Caco-2 (cell line): ENCODE results near the gene CACTIN. TPM values are rescaled to one million over a fixed set of nuclear protein-coding genes. Genes with fewer than 3 reads are reported as not detected.
"Not testable (repeated sequence)": the region's sequence is repeated elsewhere in the genome, so short reads cannot be mapped to it uniquely, and the experiment has no call there.

Source experiments
- BruUV-seq: library from RNA; stranded (reverse); fragments of 400-500 nt; replicated peaks from 2 replicates; lab custom pipeline; 2021; lab: Mats Ljungman, UMichigan
- CTCF ChIA-PET: fragments of 300-600 bp; sonication (Branson Sonifier 250); formaldehyde crosslinking; loops from one replicate; lab custom pipeline; 2022; ENCODE audit warnings: antibody characterized with exemption; lab: Charles Lee
- POLR2A ChIA-PET: fragments of 300-600 bp; sonication (Branson Sonifier 250); formaldehyde crosslinking; loops from one replicate; lab custom pipeline; 2022; ENCODE audit warnings: antibody characterized with exemption; lab: Charles Lee
- DNase-seq, 2 experiments: peaks; one replicate each; pipeline versions ENCODE4 v3.0.0 to v3.0.0-alpha.2; 2020 to 2022
- H3K27me3 ChIP-seq: replicated peaks from 2 replicates; pipeline ENCODE4 v1.6.0; 2011; ENCODE audit warnings: low read length; ENCODE audit not compliant: control insufficient read depth, insufficient read depth
- H3K36me3 ChIP-seq: 2 replicates; pipeline ENCODE4 v1.5.1; 2011; ENCODE audit warnings: low read length; ENCODE audit not compliant: control insufficient read depth, insufficient read depth
- H3K4me1 ChIP-seq: fragments of 250-450 bp; sonication (Bioruptor Pico); 2 replicates; pipeline ENCODE4 v1.5.1; 2020; ENCODE audit warnings: mild to moderate bottlenecking
- H3K4me3 ChIP-seq: 2 replicates; pipeline ENCODE4 v1.5.1; 2011; ENCODE audit warnings: low read depth, mild to moderate bottlenecking, control low read depth, low read length
- H3K9me3 ChIP-seq: fragments of 250-450 bp; sonication (Bioruptor Pico); 2 replicates; pipeline ENCODE4 v1.5.1; 2020; ENCODE audit warnings: mild to moderate bottlenecking, moderate library complexity
- H3K27ac Mint-ChIP-seq: one replicate; pipeline ENCODE4 v1.8.0; 2022; ENCODE audit warnings: mixed read lengths; ENCODE audit not compliant: unreplicated experiment
- H3K27me3 Mint-ChIP-seq: one replicate; pipeline ENCODE4 v1.8.0; 2022; ENCODE audit warnings: mixed read lengths; ENCODE audit not compliant: insufficient read depth, unreplicated experiment
- H3K36me3 Mint-ChIP-seq: one replicate; pipeline ENCODE4 v1.8.0; 2022; ENCODE audit warnings: mild to moderate bottlenecking, mixed read lengths; ENCODE audit not compliant: insufficient read depth, unreplicated experiment
- H3K4me1 Mint-ChIP-seq: one replicate; pipeline ENCODE4 v1.8.0; 2022; ENCODE audit warnings: low read depth, mixed read lengths; ENCODE audit not compliant: unreplicated experiment
- H3K4me3 Mint-ChIP-seq: one replicate; pipeline ENCODE4 v1.8.0; 2022; ENCODE audit warnings: mild to moderate bottlenecking, moderate library complexity, mixed read lengths; ENCODE audit not compliant: unreplicated experiment
- H3K9me3 Mint-ChIP-seq: one replicate; pipeline ENCODE4 v1.8.0; 2022; ENCODE audit warnings: mixed read lengths; ENCODE audit not compliant: unreplicated experiment
- intact Hi-C: fragments of 100-400 bp; cut with micrococcal nuclease; formaldehyde crosslinking; loops from one replicate; pipeline ENCODE4 v1.10.0; 2022; ENCODE audit not compliant: unreplicated experiment
- total RNA-seq: library from RNA; stranded (reverse); gene quantifications from 2 replicates; pipeline ENCODE4 v1.2.3, GENCODE V29; 2022
- TF ChIP-seq, protein P1 (sequence below), 2 experiments: fragments of 200-600 bp in 1 of 2; IDR thresholded peaks; 1 replicate in 1 of 2; 2 replicates in 1 of 2; pipeline versions ENCODE4 v1.5.1 to v1.8.0; 2011 to 2022; ENCODE audit warnings: antibody characterized with exemption in 1 of 2, control low read depth in 1 of 2, inconsistent platforms in 1 of 2, low read depth in 1 of 2, low read length in 1 of 2, mild to moderate bottlenecking in 1 of 2, moderate library complexity in 1 of 2; ENCODE audit not compliant: insufficient read depth in 1 of 2, severe bottlenecking in 1 of 2, unreplicated experiment in 1 of 2

The CACTIN gene
- total RNA-seq, 1 experiment from 2014 or later, result 33.9 TPM

DNA sequence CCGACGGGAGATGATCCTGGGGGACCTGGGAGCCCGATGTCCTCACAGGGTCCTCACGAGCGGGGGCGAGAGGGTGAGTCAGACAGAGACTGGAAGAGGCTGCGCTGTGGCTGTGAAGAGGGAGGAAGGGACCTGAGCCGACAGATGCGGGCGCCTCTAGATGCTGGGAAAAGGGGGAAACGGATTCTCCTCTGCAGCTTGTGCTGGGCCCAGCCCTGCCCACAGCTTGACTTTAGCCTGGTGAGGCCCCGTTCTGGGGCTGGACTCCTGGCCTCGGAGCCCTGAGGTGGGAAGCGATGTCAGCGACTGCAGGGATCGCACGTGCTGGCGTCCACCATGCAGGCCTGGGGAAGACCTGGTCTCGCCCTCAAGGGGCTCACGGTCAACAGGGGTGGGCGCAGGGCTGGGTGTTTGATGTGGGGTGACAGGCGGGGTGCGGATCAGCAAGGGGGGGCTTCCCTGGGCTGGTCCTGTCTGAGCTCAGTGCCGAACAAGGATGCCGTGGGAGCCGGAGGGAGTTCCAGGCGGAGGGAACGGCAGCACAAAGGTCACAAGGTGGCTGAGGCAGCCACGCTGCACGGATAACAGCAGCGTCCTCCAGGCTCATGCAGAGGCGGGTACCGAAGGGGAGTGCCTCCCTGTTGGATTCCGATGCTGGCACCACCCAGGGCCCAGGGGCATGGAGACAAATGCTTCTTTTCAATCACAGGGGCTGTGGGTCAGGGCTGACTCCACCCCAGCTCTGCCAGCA, 41.9 kb upstream of the CACTIN start:
- Histone ChIP-seq H3K4me3 (no peak overlapping the region), H3K9me3 (no peaks in the 10 kb centered on the region), H3K27me3 (no peaks in the 10 kb centered on the region), H3K4me1 (peaks cover 11% of the 10 kb centered on the region), H3K36me3 (no peaks in the 10 kb centered on the region)
- Mint-ChIP-seq H3K9me3 (no peaks in the 10 kb centered on the region), H3K4me1 (no peaks in the 10 kb centered on the region), H3K36me3 (peaks cover 22% of the 10 kb centered on the region), H3K4me3 (no peak overlapping the region), H3K27ac (peak overlapping the region; percentile 50), H3K27me3 (no peaks in the 10 kb centered on the region)
- ChIA-PET CTCF (interaction anchor here (0.6 to 1.3 kb wide), 2 partner anchors 94 to 908 kb away, joined by 3 to 4 read pairs; partner anchors contain the start of gene MRPL54), POLR2A (no interaction called here)
- intact Hi-C loops, result loop anchor here (5.0 kb wide), 2 partner anchors 39 to 54 kb away; partner anchors contain the start of gene TJP3
- BruUV-seq, result no TSS peak
- DNase-seq, result no peak
- TF ChIP-seq, protein P1, sequence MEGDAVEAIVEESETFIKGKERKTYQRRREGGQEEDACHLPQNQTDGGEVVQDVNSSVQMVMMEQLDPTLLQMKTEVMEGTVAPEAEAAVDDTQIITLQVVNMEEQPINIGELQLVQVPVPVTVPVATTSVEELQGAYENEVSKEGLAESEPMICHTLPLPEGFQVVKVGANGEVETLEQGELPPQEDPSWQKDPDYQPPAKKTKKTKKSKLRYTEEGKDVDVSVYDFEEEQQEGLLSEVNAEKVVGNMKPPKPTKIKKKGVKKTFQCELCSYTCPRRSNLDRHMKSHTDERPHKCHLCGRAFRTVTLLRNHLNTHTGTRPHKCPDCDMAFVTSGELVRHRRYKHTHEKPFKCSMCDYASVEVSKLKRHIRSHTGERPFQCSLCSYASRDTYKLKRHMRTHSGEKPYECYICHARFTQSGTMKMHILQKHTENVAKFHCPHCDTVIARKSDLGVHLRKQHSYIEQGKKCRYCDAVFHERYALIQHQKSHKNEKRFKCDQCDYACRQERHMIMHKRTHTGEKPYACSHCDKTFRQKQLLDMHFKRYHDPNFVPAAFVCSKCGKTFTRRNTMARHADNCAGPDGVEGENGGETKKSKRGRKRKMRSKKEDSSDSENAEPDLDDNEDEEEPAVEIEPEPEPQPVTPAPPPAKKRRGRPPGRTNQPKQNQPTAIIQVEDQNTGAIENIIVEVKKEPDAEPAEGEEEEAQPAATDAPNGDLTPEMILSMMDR (IDR thresholded peaks at IDR 0.05; ENCODE audit: insufficient read depth in 1 of 2, low read depth in 1 of 2, low read length in 1 of 2, severe bottlenecking in 1 of 2, unreplicated experiment in 1 of 2), result no peak

- ChIA-PET CTCF (interaction anchor here (0.6 to 1.3 kb wide), 2 partner anchors 95 to 908 kb away, joined by 3 to 4 read pairs; partner anchors contain the start of gene MRPL54), POLR2A (no interaction called here)
- no peaks in the 10 kb centered on the region for H3K9me3 Mint-ChIP-seq
- Histone ChIP-seq H3K27me3 (no peaks in the 10 kb centered on the region), H3K4me3 (no peak overlapping the region), H3K36me3 (no peaks in the 10 kb centered on the region), H3K4me1 (peaks cover 11% of the 10 kb centered on the region), H3K9me3 (no peaks in the 10 kb centered on the region)
- H3K27ac Mint-ChIP-seq, result peak overlapping the region; percentile 50
- H3K36me3 Mint-ChIP-seq, result peaks cover 22% of the 10 kb centered on the region
- intact Hi-C loops, result loop anchor here (5.0 kb wide), 2 partner anchors 40 to 55 kb away; partner anchors contain the start of gene TJP3
- no peak overlapping the region for H3K4me3 Mint-ChIP-seq
- no TSS peak for BruUV-seq
- DNase-seq, result no peak
- no peaks in the 10 kb centered on the region for H3K4me1 Mint-ChIP-seq
- H3K27me3 Mint-ChIP-seq, result no peaks in the 10 kb centered on the region
- TF ChIP-seq, protein P1 (IDR thresholded peaks at IDR 0.05; ENCODE audit: insufficient read depth in 1 of 2, low read depth in 1 of 2, low read length in 1 of 2, severe bottlenecking in 1 of 2, unreplicated experiment in 1 of 2), result no peak
Observed at GRCh38 chr19:3667766-3668165, 41.2 kb upstream of the CACTIN start.

DNA sequence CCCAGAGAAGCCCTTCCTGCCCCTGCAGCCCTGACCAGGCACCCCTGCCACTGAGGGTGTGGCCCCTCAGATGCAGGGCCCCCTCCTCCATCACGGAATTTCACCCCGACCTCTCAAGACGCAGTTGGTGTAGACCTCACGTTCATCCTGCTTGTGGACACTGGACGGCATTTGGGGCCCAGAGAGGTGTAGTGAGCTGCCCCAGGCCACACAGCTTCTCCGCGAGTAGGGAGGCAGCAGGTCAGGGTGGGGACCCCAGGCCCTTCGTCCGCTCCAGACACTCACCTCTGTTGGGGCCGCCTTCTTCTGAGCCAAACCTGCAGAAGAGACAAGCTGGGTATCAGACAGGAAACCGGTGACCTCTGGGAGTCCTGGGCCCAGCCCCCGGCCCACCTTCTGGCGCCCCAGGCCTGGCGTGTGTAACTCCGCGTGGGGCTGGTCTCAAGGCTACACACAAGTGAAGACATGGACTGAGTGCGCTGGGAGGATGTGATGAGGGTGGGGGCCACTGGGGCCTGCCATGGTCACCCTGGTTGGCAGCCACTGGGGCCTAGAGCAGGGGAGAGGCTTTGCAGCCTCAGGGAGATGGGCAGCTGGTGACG, 40.5 kb upstream of the CACTIN start:
- H3K36me3 Mint-ChIP-seq, result peaks cover 22% of the 10 kb centered on the region
- DNase-seq, result no peak
- H3K27me3 Mint-ChIP-seq, result no peaks in the 10 kb centered on the region
- H3K27ac Mint-ChIP-seq, result no peak overlapping the region
- Histone ChIP-seq H3K9me3 (no peaks in the 10 kb centered on the region), H3K4me1 (peaks cover 11% of the 10 kb centered on the region), H3K4me3 (no peak overlapping the region), H3K27me3 (no peaks in the 10 kb centered on the region), H3K36me3 (no peaks in the 10 kb centered on the region)
- intact Hi-C loops, result loop anchor here (5.0 kb wide), 2 partner anchors 40 to 55 kb away; partner anchors contain the start of gene TJP3
- no TSS peak for BruUV-seq
- ChIA-PET POLR2A (no interaction called here), CTCF (no interaction called here)
- H3K9me3 Mint-ChIP-seq, result no peaks in the 10 kb centered on the region
- no peaks in the 10 kb centered on the region for H3K4me1 Mint-ChIP-seq
- no peak overlapping the region for H3K4me3 Mint-ChIP-seq
- TF ChIP-seq, protein P1 (IDR thresholded peaks at IDR 0.05; ENCODE audit: insufficient read depth in 1 of 2, low read depth in 1 of 2, low read length in 1 of 2, severe bottlenecking in 1 of 2, unreplicated experiment in 1 of 2), result no peak

GRCh38 chr19:3666545-3666856, 39.9 kb upstream of the CACTIN start:
- CTCF ChIA-PET, result interaction anchor here (0.6 to 0.9 kb wide), 2 partner anchors 160 to 208 kb away, joined by 3 read pairs; no protein-coding TSS in a partner anchor

More at GRCh38 chr19:3666545-3666856, 39.9 kb upstream of the CACTIN start:
- H3K27me3 Mint-ChIP-seq, BruUV-seq, H3K9me3 ChIP-seq, H3K27me3 ChIP-seq, H3K27ac Mint-ChIP-seq, H3K9me3 Mint-ChIP-seq, H3K4me3 ChIP-seq, H3K4me3 Mint-ChIP-seq, DNase-seq, H3K4me1 Mint-ChIP-seq, H3K36me3 ChIP-seq, POLR2A ChIA-PET: not testable (repeated sequence)
- H3K36me3 Mint-ChIP-seq, result peaks cover 22% of the 10 kb centered on the region
- peaks cover 11% of the 10 kb centered on the region for H3K4me1 ChIP-seq
- intact Hi-C loops, result loop anchor here (5.0 kb wide), 2 partner anchors 41 to 56 kb away; partner anchors contain the start of gene TJP3
